Urinary bladder (tissue), 4 donors: ENCODE data around the gene CTIF. TPM values are rescaled to one million over a fixed set of nuclear protein-coding genes. Genes with fewer than 3 reads are reported as not detected.

Source experiments
- DNase-seq: peaks from one replicate; pipeline ENCODE4 v3.0.0-alpha.2; 2015; ENCODE audit errors: extremely low spot score
- H3K27ac ChIP-seq: one replicate; pipeline ENCODE4 v1.5.1; 2013; ENCODE audit warnings: low read depth, mild to moderate bottlenecking, moderate library complexity
- H3K36me3 ChIP-seq: one replicate; pipeline ENCODE4 v1.6.1; 2013; ENCODE audit warnings: mild to moderate bottlenecking, moderate library complexity; ENCODE audit not compliant: insufficient read depth
- H3K4me1 ChIP-seq: one replicate; pipeline ENCODE4 v1.6.1; 2013; ENCODE audit warnings: mild to moderate bottlenecking, moderate library complexity; ENCODE audit not compliant: insufficient read depth
- H3K4me3 ChIP-seq: one replicate; pipeline ENCODE4 v1.5.1; 2013; ENCODE audit warnings: low read depth, low read length
- WGBS: extraction: QIAGEN DNeasy Blood & Tissue Kit; methylation state at CpG from one replicate; pipeline ENCODE4 v1.1.7; 2013; 5-methylcytosine and 5-hydroxymethylcytosine counted together
- polyA plus RNA-seq: library from polyadenylated mRNA; stranded (reverse); fragments of 200-250 nt; gene quantifications from one replicate; pipeline ENCODE4 v1.2.3, GENCODE V29; 2013
- total RNA-seq: library from RNA; depleted of rRNA; stranded (reverse); fragments of >200 nt; gene quantifications from one replicate; pipeline ENCODE4 v1.2.3, GENCODE V29; 2014
- donor health status: healthy with polysubstance abuse.
- donor health status: healthy.

CTIF gene
- total and polyA plus RNA-seq, 2 donors: 26.6 to 50.3 TPM

- H3K36me3 ChIP-seq: no peaks in the 10 kb centered on the region
- H3K4me3 ChIP-seq: no peak overlapping the region
- no peak for DNase-seq
- H3K4me1 ChIP-seq: no peaks in the 10 kb centered on the region
- WGBS: 74% methylated on average over 6 of the region's 6 CpGs
- H3K27ac ChIP-seq: no peak overlapping the region
Measured at GRCh38 chr18:48763719-48764100, 224.9 kb downstream of the CTIF start.

GRCh38 chr18:48765053-48765452, 226.2 kb downstream of the CTIF start:
- H3K27ac ChIP-seq: no peak overlapping the region
- DNase-seq: no peak
- H3K4me3 ChIP-seq: no peak overlapping the region
- 80% methylated on average over 6 of the region's 6 CpGs for WGBS
- no peaks in the 10 kb centered on the region for H3K36me3 ChIP-seq
- no peaks in the 10 kb centered on the region for H3K4me1 ChIP-seq

- Histone ChIP-seq H3K4me1 (no peaks in the 10 kb centered on the region), H3K36me3 (no peaks in the 10 kb centered on the region), H3K27ac (no peak overlapping the region), H3K4me3 (no peak overlapping the region)
- 61% methylated on average over 4 of the region's 4 CpGs for WGBS
- DNase-seq: no peak
Measured at GRCh38 chr18:48766026-48766425, 227.2 kb downstream of the CTIF start.

- H3K36me3 ChIP-seq: no peaks in the 10 kb centered on the region
- WGBS: 89% methylated on average over 10 of the region's 10 CpGs
- no peaks in the 10 kb centered on the region for H3K4me1 ChIP-seq
- H3K4me3 ChIP-seq: no peak overlapping the region
- DNase-seq: no peak
- H3K27ac ChIP-seq: no peak overlapping the region
Measured at GRCh38 chr18:48766487-48766886, 227.7 kb downstream of the CTIF start.

GRCh38 chr18:48767090-48767690, 228.4 kb downstream of the CTIF start:
- Histone ChIP-seq H3K36me3 (no peaks in the 10 kb centered on the region), H3K4me3 (no peak overlapping the region), H3K27ac (no peak overlapping the region), H3K4me1 (no peaks in the 10 kb centered on the region)
- no peak for DNase-seq
- 41% methylated on average over 10 of the region's 10 CpGs for WGBS

- 72% methylated on average over 10 of the region's 10 CpGs for WGBS
- DNase-seq: no peak
- Histone ChIP-seq H3K4me1 (no peaks in the 10 kb centered on the region), H3K36me3 (no peaks in the 10 kb centered on the region), H3K27ac (no peak overlapping the region), H3K4me3 (no peak overlapping the region)
Measured at GRCh38 chr18:48769006-48769636, 230.3 kb downstream of the CTIF start.

GRCh38 chr18:48770243-48770642, 231.4 kb downstream of the CTIF start:
- Histone ChIP-seq H3K4me3 (no peak overlapping the region), H3K27ac (no peak overlapping the region), H3K36me3 (no peaks in the 10 kb centered on the region), H3K4me1 (no peaks in the 10 kb centered on the region)
- no peak for DNase-seq
- 90% methylated on average over 8 of the region's 8 CpGs for WGBS

GRCh38 chr18:48771641-48772375, 233.0 kb downstream of the CTIF start:
- Histone ChIP-seq H3K4me3 (no peak overlapping the region), H3K27ac (no peak overlapping the region), H3K4me1 (no peaks in the 10 kb centered on the region), H3K36me3 (no peaks in the 10 kb centered on the region)
- WGBS: 58% methylated on average over 22 of the region's 22 CpGs
- no peak for DNase-seq

- Histone ChIP-seq H3K4me3 (no peak overlapping the region), H3K27ac (no peak overlapping the region), H3K36me3 (no peaks in the 10 kb centered on the region), H3K4me1 (no peaks in the 10 kb centered on the region)
- DNase-seq: no peak
Measured at GRCh38 chr18:48772457-48772856, 233.6 kb downstream of the CTIF start.

- H3K4me1 ChIP-seq: no peaks in the 10 kb centered on the region
- no peak for DNase-seq
- WGBS: 91% methylated on average over 6 of the region's 6 CpGs
Measured at GRCh38 chr18:48773821-48774220, 235.0 kb downstream of the CTIF start.

GRCh38 chr18:48774941-48775340, 236.1 kb downstream of the CTIF start:
- Histone ChIP-seq H3K36me3 (no peaks in the 10 kb centered on the region), H3K4me3 (no peak overlapping the region), H3K4me1 (no peaks in the 10 kb centered on the region), H3K27ac (no peak overlapping the region)
- 96% methylated on average over 5 of the region's 5 CpGs for WGBS
- no peak for DNase-seq

More at GRCh38 chr18:48773821-48774220, 235.0 kb downstream of the CTIF start:
- Histone ChIP-seq H3K27ac (no peak overlapping the region), H3K36me3 (no peaks in the 10 kb centered on the region), H3K4me3 (no peak overlapping the region)

- no peaks in the 10 kb centered on the region for H3K36me3 ChIP-seq
- 92% methylated on average over 12 of the region's 12 CpGs for WGBS
- no peaks in the 10 kb centered on the region for H3K4me1 ChIP-seq
- no peak overlapping the region for H3K27ac ChIP-seq
- H3K4me3 ChIP-seq: no peak overlapping the region
- DNase-seq: no peak
Measured at GRCh38 chr18:48775372-48776155, 236.7 kb downstream of the CTIF start.

- no peak overlapping the region for H3K4me3 ChIP-seq
- WGBS: 97% methylated on average over 5 of the region's 5 CpGs
- no peak for DNase-seq
- no peaks in the 10 kb centered on the region for H3K36me3 ChIP-seq
- no peak overlapping the region for H3K27ac ChIP-seq
- H3K4me1 ChIP-seq: no peaks in the 10 kb centered on the region
Measured at GRCh38 chr18:48776156-48776555, 237.3 kb downstream of the CTIF start.
